SK-N-MC (cell line): ENCODE results near the gene CFD.

Experiments used
- DNase-seq: peaks from one replicate; pipeline ENCODE4 v3.0.0-alpha.2; 2011; ENCODE audit warnings: low read depth, low spot score
- H3K27ac ChIP-seq: fragments of 200-600 bp; sonication (generic); 2 replicates; pipeline ENCODE4 v1.5.1; 2016; ENCODE audit warnings: mixed run types
- H3K36me3 ChIP-seq: fragments of 200-600 bp; sonication (generic); 2 replicates; pipeline ENCODE4 v1.6.1; 2017; ENCODE audit warnings: antibody characterized with exemption, low read length, mixed read lengths; ENCODE audit not compliant: insufficient read depth
- H3K4me3 ChIP-seq: fragments of 200-600 bp; sonication (generic); 2 replicates; pipeline ENCODE4 v1.5.1; 2016
- H3K9ac ChIP-seq: fragments of 200-600 bp; sonication (generic); 2 replicates; pipeline ENCODE4 v1.8.0; 2017; ENCODE audit warnings: mixed run types, mixed read lengths; ENCODE audit not compliant: insufficient read length
- H3K9me3 ChIP-seq: fragments of 200-600 bp; sonication (generic); 2 replicates; pipeline ENCODE4 v1.6.1; 2017; ENCODE audit warnings: low read depth, mild to moderate bottlenecking, antibody characterized with exemption, low read length, moderate library complexity, mixed read lengths
- EZH2 ChIP-seq: fragments of 200-600 bp; sonication (generic); IDR thresholded peaks from one replicate; pipeline ENCODE4 v1.6.1; 2017; ENCODE audit warnings: antibody characterized with exemption
- FOXP2 ChIP-seq: optimal IDR thresholded peaks from 2 replicates; pipeline ENCODE3; 2011; ENCODE audit warnings: mild to moderate bottlenecking, moderate library complexity; ENCODE audit not compliant: insufficient read depth; ENCODE audit errors: extremely low read length, control extremely low read depth
- POLR2AphosphoS5 ChIP-seq: IDR thresholded peaks from 2 replicates; pipeline ENCODE4 v1.6.1; 2012; ENCODE audit warnings: mild to moderate bottlenecking, low read depth, low read length, borderline replicate concordance

The CFD gene

GRCh38 chr19:858284-858683, 1.2 kb upstream of the CFD start:
- no peak for TF ChIP-seq EZH2
- no peak for TF ChIP-seq FOXP2
- TF ChIP-seq POLR2AphosphoS5, result no peak
- Histone ChIP-seq H3K4me3 (no peak overlapping the region), H3K36me3 (no peaks in the 10 kb centered on the region), H3K9me3 (no peaks in the 10 kb centered on the region), H3K9ac (no peak overlapping the region), H3K27ac (no peak overlapping the region)
- no peak for DNase-seq

- Histone ChIP-seq H3K27ac (no peak overlapping the region), H3K9me3 (no peaks in the 10 kb centered on the region), H3K9ac (no peak overlapping the region), H3K4me3 (peak overlapping the region; percentile 75), H3K36me3 (no peaks in the 10 kb centered on the region)
- DNase-seq, result no peak
- TF ChIP-seq POLR2AphosphoS5 (no peak), FOXP2 (no peak), EZH2 (no peak)
Measured at GRCh38 chr19:861141-861755, 1.8 kb downstream of the CFD start.

- H3K4me3 ChIP-seq, result no peak overlapping the region
Measured at GRCh38 chr19:861756-862580, 2.5 kb downstream of the CFD start.

GRCh38 chr19:862581-863314, 3.3 kb downstream of the CFD start:
- H3K9me3 ChIP-seq, result no peaks in the 10 kb centered on the region
- no peak overlapping the region for H3K9ac ChIP-seq
- peaks cover 2% of the 10 kb centered on the region; the same call in 1 of the 2 replicates for H3K36me3 ChIP-seq
- no peak overlapping the region for H3K27ac ChIP-seq
- no peak overlapping the region for H3K4me3 ChIP-seq
- no peak for TF ChIP-seq FOXP2
- no peak for TF ChIP-seq POLR2AphosphoS5
- TF ChIP-seq EZH2, result no peak
- no peak for DNase-seq

More at GRCh38 chr19:861756-862580, 2.5 kb downstream of the CFD start:
- no peak for DNase-seq
- no peaks in the 10 kb centered on the region for H3K9me3 ChIP-seq
- no peaks in the 10 kb centered on the region for H3K36me3 ChIP-seq
- H3K27ac ChIP-seq, result no peak overlapping the region
- TF ChIP-seq FOXP2, result no peak
- TF ChIP-seq EZH2, result no peak
- TF ChIP-seq POLR2AphosphoS5, result no peak
- H3K9ac ChIP-seq, result no peak overlapping the region

GRCh38 chr19:863315-863620, 3.8 kb downstream of the CFD start:
- H3K9ac ChIP-seq, result no peak overlapping the region

GRCh38 chr19:866769-867300, 7.4 kb downstream of the CFD start:
- H3K36me3 ChIP-seq, result peaks cover 27% of the 10 kb centered on the region
- DNase-seq, result no peak
- no peak overlapping the region for H3K4me3 ChIP-seq
- peak overlapping the region; percentile 56 for H3K27ac ChIP-seq
- H3K9me3 ChIP-seq, result no peaks in the 10 kb centered on the region
- TF ChIP-seq POLR2AphosphoS5, result no peak
- no peak for TF ChIP-seq EZH2
- no peak overlapping the region for H3K9ac ChIP-seq

More at GRCh38 chr19:863315-863620, 3.8 kb downstream of the CFD start:
- no peak overlapping the region for H3K27ac ChIP-seq
- no peak overlapping the region for H3K4me3 ChIP-seq
- TF ChIP-seq POLR2AphosphoS5, result no peak
- no peak for TF ChIP-seq EZH2
- TF ChIP-seq FOXP2, result no peak
- peaks cover 7% of the 10 kb centered on the region; the same call in 1 of the 2 replicates for H3K36me3 ChIP-seq
- DNase-seq, result no peak
- H3K9me3 ChIP-seq, result no peaks in the 10 kb centered on the region

GRCh38 chr19:867301-867793, 7.9 kb downstream of the CFD start:
- Histone ChIP-seq H3K27ac (peak overlapping the region; percentile 56), H3K4me3 (0 out of 2 replicates have a peak overlapping the region, but pooled peaks have one; percentile 26), H3K36me3 (peaks cover 27% of the 10 kb centered on the region), H3K9ac (no peak overlapping the region), H3K9me3 (no peaks in the 10 kb centered on the region)
- DNase-seq, result no peak
- TF ChIP-seq EZH2 (no peak), POLR2AphosphoS5 (no peak), FOXP2 (no peak)
